Testis (tissue), 3 donors: ENCODE measurements around the gene ARFGAP3. TPM values are rescaled to one million over a fixed set of nuclear protein-coding genes. Genes with fewer than 3 reads are reported as not detected.

ENCODE experiments used
- DNase-seq: peaks from one replicate; pipeline ENCODE4 v3.0.0-alpha.2; 2019
- H3K27ac ChIP-seq, 2 donors: fragments of 200-600 bp; sonication (generic); one replicate each; pipeline ENCODE4 v1.5.1; 2019
- H3K27me3 ChIP-seq: fragments of 200-600 bp; sonication (generic); one replicate; pipeline ENCODE4 v1.5.1; 2019
- H3K36me3 ChIP-seq: fragments of 200-600 bp; sonication (generic); one replicate; pipeline ENCODE4 v1.5.1; 2017; ENCODE audit warnings: low read depth; ENCODE audit errors: missing control alignments
- H3K4me1 ChIP-seq: fragments of 200-600 bp; sonication (generic); one replicate; pipeline ENCODE4 v1.5.1; 2019
- H3K4me3 ChIP-seq, 2 donors: fragments of 200-600 bp; sonication (generic); one replicate each; pipeline ENCODE4 v1.5.1; 2017 to 2019
- H3K9me3 ChIP-seq: fragments of 200-600 bp; sonication (generic); one replicate; pipeline ENCODE4 v1.5.1; 2017
- CTCF ChIP-seq, 3 experiments: fragments of 450-650 bp in 2 of 3; fragments of 200-600 bp in 1 of 3; sonication (generic) in 1 of 3; IDR thresholded peaks; one replicate each; pipeline ENCODE4 v1.5.1; 2016 to 2019; ENCODE audit warnings: antibody characterized with exemption in 3 of 3, mild to moderate bottlenecking in 2 of 3, moderate library complexity in 1 of 3
- POLR2A ChIP-seq: fragments of 450-650 bp; IDR thresholded peaks from one replicate; pipeline ENCODE4 v1.6.1; 2017; ENCODE audit warnings: antibody characterized with exemption, mild to moderate bottlenecking, moderate library complexity
- WGBS, 2 donors: methylation state at CpG; one replicate each; pipeline ENCODE4 v1.1.5; 2018; 5-methylcytosine and 5-hydroxymethylcytosine counted together
- intact Hi-C: fragments of 100-400 bp; cut with DNase I; formaldehyde crosslinking; loops from one replicate; pipeline ENCODE4 v1.15.1; 2023; ENCODE audit warnings: low total_unique reads
- polyA plus RNA-seq: library from polyadenylated mRNA; stranded (reverse); fragments of 350-450 nt; fragmentation: Illumina TruSeq; extraction: RNeasy Lipid Tissue Mini Kit (QIAGEN cat#74804); gene quantifications from one replicate; pipeline ENCODE4 v1.2.3, GENCODE V29; 2014; ENCODE audit warnings: low read depth, low replicate concordance; ENCODE audit not compliant: insufficient read depth
- total RNA-seq, 2 donors: library from RNA; depleted of rRNA; stranded (reverse); fragments of >200 nt; gene quantifications; one replicate each; pipeline ENCODE4 v1.2.3, GENCODE V29; 2016

ARFGAP3 gene
- total and polyA plus RNA-seq, 3 donors from 2014 or later = 50.2 to 82.9 (median 54.1) TPM

- TF ChIP-seq POLR2A = no peak
- TF ChIP-seq CTCF (IDR thresholded peaks at IDR 0.05) = no peak
- no peak for DNase-seq
- WGBS, 2 donors = 64 to 66% methylated on average over 7 of the region's 7 CpGs
- Histone ChIP-seq H3K36me3 (no peaks in the 10 kb centered on the region), H3K4me3 (no peak overlapping the region), H3K27ac (no peak overlapping the region), H3K27me3 (no peaks in the 10 kb centered on the region), H3K4me1 (no peaks in the 10 kb centered on the region), H3K9me3 (no peaks in the 10 kb centered on the region)
- intact Hi-C loops = no loop called here
Measured at GRCh38 chr22:42895087-42895486, 38.0 kb upstream of the ARFGAP3 start.

GRCh38 chr22:42893371-42894150 lies 36.5 kb upstream of the ARFGAP3 start:
- Histone ChIP-seq H3K4me3 (no peak overlapping the region), H3K4me1 (no peaks in the 10 kb centered on the region), H3K27ac (no peak overlapping the region), H3K9me3 (no peaks in the 10 kb centered on the region), H3K27me3 (no peaks in the 10 kb centered on the region), H3K36me3 (no peaks in the 10 kb centered on the region)
- no peak for DNase-seq
- intact Hi-C loops = no loop called here
- 90 to 92% methylated on average over 7 to 25 of the region's 25 CpGs for WGBS, 2 donors
- TF ChIP-seq POLR2A = no peak
- TF ChIP-seq CTCF (IDR thresholded peaks at IDR 0.05) = no peak

GRCh38 chr22:42892571-42893316 lies 35.7 kb upstream of the ARFGAP3 start:
- intact Hi-C loops = no loop called here
- TF ChIP-seq CTCF (IDR thresholded peaks at IDR 0.05) (no peak), POLR2A (no peak)
- Histone ChIP-seq H3K27me3 (no peaks in the 10 kb centered on the region), H3K36me3 (no peaks in the 10 kb centered on the region), H3K27ac (no peak overlapping the region), H3K9me3 (no peaks in the 10 kb centered on the region), H3K4me3 (no peak overlapping the region), H3K4me1 (no peaks in the 10 kb centered on the region)
- DNase-seq = no peak
- 88 to 91% methylated on average over 7 to 10 of the region's 10 CpGs for WGBS, 2 donors

GRCh38 chr22:42892156-42892555 lies 35.1 kb upstream of the ARFGAP3 start:
- Histone ChIP-seq H3K27ac (no peak overlapping the region), H3K4me3 (no peak overlapping the region), H3K27me3 (no peaks in the 10 kb centered on the region), H3K9me3 (no peaks in the 10 kb centered on the region), H3K4me1 (no peaks in the 10 kb centered on the region), H3K36me3 (no peaks in the 10 kb centered on the region)
- intact Hi-C loops = no loop called here
- WGBS, 2 donors = 88 to 95% methylated on average over 8 to 9 of the region's 9 CpGs
- no peak for DNase-seq
- TF ChIP-seq POLR2A = no peak
- TF ChIP-seq CTCF (IDR thresholded peaks at IDR 0.05) = no peak
